Left lung (tissue), 10 donors: Measurements from ENCODE around the gene DNM1. TPM values are rescaled to one million over a fixed set of nuclear protein-coding genes. Genes with fewer than 3 reads are reported as not detected.

ENCODE experiments used
- ATAC-seq: fragments of 200-7000 bp; cut with Tn5 transposase; one replicate; pipeline ENCODE4 v1.9.1; 2020; ENCODE audit warnings: moderate library complexity
- DNase-seq, 4 donors: peaks; one replicate each; pipeline ENCODE4 v3.0.0-alpha.2; 2013 to 2020
- H3K27ac ChIP-seq, 2 donors: fragments of 200-600 bp; sonication (generic) in 1 of 2; one replicate each; pipeline versions ENCODE4 v1.5.0 to v1.8.0; 2020 to 2021
- H3K27me3 ChIP-seq, 2 donors: fragments of 200-600 bp; sonication (generic) in 1 of 2; one replicate each; pipeline versions ENCODE4 v1.5.0 to v1.8.0; 2020 to 2021
- H3K36me3 ChIP-seq, 2 donors: fragments of 200-600 bp; sonication (generic) in 1 of 2; one replicate each; pipeline versions ENCODE4 v1.5.0 to v1.8.0; 2020 to 2021
- H3K4me1 ChIP-seq, 2 donors: fragments of 200-600 bp; one replicate each; pipeline ENCODE4 v1.8.0; 2021
- H3K4me3 ChIP-seq, 2 donors: fragments of 200-600 bp; sonication (generic) in 1 of 2; one replicate each; pipeline versions ENCODE4 v1.5.0 to v1.8.0; 2020 to 2021; ENCODE audit warnings: mild to moderate bottlenecking in 1 of 2
- H3K9me3 ChIP-seq, 2 donors: fragments of 200-600 bp; sonication (generic) in 1 of 2; one replicate each; pipeline versions ENCODE4 v1.5.0 to v1.8.0; 2020 to 2021
- CTCF ChIP-seq, 2 donors: fragments of 200-600 bp; sonication (generic) in 1 of 2; IDR thresholded peaks; one replicate each; pipeline versions ENCODE4 v1.5.0 to v1.8.0; 2021; ENCODE audit warnings: antibody characterized with exemption in 2 of 2
- intact Hi-C, 2 donors: fragments of 100-400 bp; cut with DNase I; formaldehyde crosslinking; loops; one replicate each; pipeline versions ENCODE4 v1.11.2 to v1.14.2; 2022
- polyA plus RNA-seq, 6 donors: library from polyadenylated mRNA; unstranded; fragments of 120-200 nt; gene quantifications; one replicate each; pipeline ENCODE4 v1.2.1, GENCODE V29; 2013; ENCODE audit not compliant: insufficient read length in 6 of 6
- total RNA-seq, 2 donors: library from RNA; stranded (reverse); fragmentation: NEBNext Ultra II Directional; extraction: Animal tissue kit (Norgen Biotek cat#: 25700); gene quantifications; one replicate each; pipeline ENCODE4 v1.2.1, GENCODE V29; 2021
- donor health status: DM: no; HTN: yes; CAD: no.
- donor health status: DM: no; HTN: no; CAD: no.

DNM1 gene
- total and polyA plus RNA-seq, 8 donors: 9.0 to 90.0 (median 62.2) TPM

GRCh38 chr9:128260340-128260739 lies 57.2 kb downstream of the DNM1 start:
- Histone ChIP-seq H3K9me3 (no peaks in the 10 kb centered on the region), H3K36me3 (peaks cover 0 to 100% of the 10 kb centered on the region in 2 donors), H3K27me3 (no peaks in the 10 kb centered on the region), H3K27ac (no peak overlapping the region), H3K4me1 (no peaks in the 10 kb centered on the region), H3K4me3 (no peak overlapping the region)
- DNase-seq (no peak), ATAC-seq (no peak)
- intact Hi-C loops: no loop called here
- no peak for TF ChIP-seq CTCF (IDR thresholded peaks at IDR 0.05)

- ATAC-seq: no peak
- intact Hi-C loops: no loop called here
- H3K36me3 ChIP-seq: peaks cover 0 to 100% of the 10 kb centered on the region in 2 donors
- no peak for DNase-seq
- no peak for TF ChIP-seq CTCF (IDR thresholded peaks at IDR 0.05)
- no peak overlapping the region for H3K27ac ChIP-seq
- no peaks in the 10 kb centered on the region for H3K27me3 ChIP-seq
- H3K4me1 ChIP-seq: no peaks in the 10 kb centered on the region
- H3K4me3 ChIP-seq: no peak overlapping the region
- no peaks in the 10 kb centered on the region for H3K9me3 ChIP-seq
Measured at GRCh38 chr9:128262687-128263086, 59.5 kb downstream of the DNM1 start.

GRCh38 chr9:128265348-128265847 lies 62.2 kb downstream of the DNM1 start:
- no peak for TF ChIP-seq CTCF (IDR thresholded peaks at IDR 0.05)
- ATAC-seq: no peak
- intact Hi-C loops: no loop called here
- Histone ChIP-seq H3K9me3 (no peaks in the 10 kb centered on the region), H3K4me3 (no peak overlapping the region), H3K36me3 (peaks cover 0 to 92% of the 10 kb centered on the region in 2 donors), H3K27me3 (no peaks in the 10 kb centered on the region), H3K27ac (no peak overlapping the region), H3K4me1 (no peaks in the 10 kb centered on the region)
- DNase-seq: no peak

- Histone ChIP-seq H3K36me3 (peaks cover 0 to 90% of the 10 kb centered on the region in 2 donors), H3K4me1 (no peaks in the 10 kb centered on the region), H3K27me3 (no peaks in the 10 kb centered on the region), H3K9me3 (no peaks in the 10 kb centered on the region), H3K27ac (no peak overlapping the region), H3K4me3 (no peak overlapping the region)
- no peak for ATAC-seq
- TF ChIP-seq CTCF (IDR thresholded peaks at IDR 0.05): no peak
- intact Hi-C loops: no loop called here
- DNase-seq: no peak
Measured at GRCh38 chr9:128266868-128267590, 63.9 kb downstream of the DNM1 start.

GRCh38 chr9:128271112-128271511 lies 67.9 kb downstream of the DNM1 start:
- H3K9me3 ChIP-seq: no peaks in the 10 kb centered on the region
- intact Hi-C loops: no loop called here
- ATAC-seq: no peak
- no peaks in the 10 kb centered on the region for H3K27me3 ChIP-seq
- no peak for TF ChIP-seq CTCF (IDR thresholded peaks at IDR 0.05)
- peaks cover 6 to 17% of the 10 kb centered on the region in 2 donors for H3K4me1 ChIP-seq
- H3K4me3 ChIP-seq: no peak overlapping the region
- no peak overlapping the region for H3K27ac ChIP-seq
- DNase-seq: no peak
- peaks cover 0 to 66% of the 10 kb centered on the region in 2 donors for H3K36me3 ChIP-seq
